ENCODE data around the gene EPB41L2.

DNA sequence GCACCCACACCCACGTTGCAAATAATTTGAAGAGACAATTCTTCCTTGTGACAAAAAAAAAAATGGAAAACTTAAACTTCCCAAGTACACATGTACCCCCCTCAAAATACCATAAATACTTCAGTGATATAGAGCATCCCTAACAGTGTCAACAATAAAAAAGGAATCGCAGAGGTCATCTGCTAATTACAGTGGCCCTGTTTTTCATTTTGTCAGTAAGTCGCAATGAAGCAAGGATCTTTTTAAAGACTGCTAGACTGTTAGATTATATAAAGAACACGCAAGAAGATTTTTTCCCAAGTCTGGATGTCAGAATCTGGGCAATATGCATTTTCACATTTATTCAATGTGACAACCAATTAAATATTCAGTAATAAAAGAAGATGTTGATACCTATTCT, 93.9 kb downstream of the EPB41L2 start:
- TF ChIP-seq, protein P1, sequence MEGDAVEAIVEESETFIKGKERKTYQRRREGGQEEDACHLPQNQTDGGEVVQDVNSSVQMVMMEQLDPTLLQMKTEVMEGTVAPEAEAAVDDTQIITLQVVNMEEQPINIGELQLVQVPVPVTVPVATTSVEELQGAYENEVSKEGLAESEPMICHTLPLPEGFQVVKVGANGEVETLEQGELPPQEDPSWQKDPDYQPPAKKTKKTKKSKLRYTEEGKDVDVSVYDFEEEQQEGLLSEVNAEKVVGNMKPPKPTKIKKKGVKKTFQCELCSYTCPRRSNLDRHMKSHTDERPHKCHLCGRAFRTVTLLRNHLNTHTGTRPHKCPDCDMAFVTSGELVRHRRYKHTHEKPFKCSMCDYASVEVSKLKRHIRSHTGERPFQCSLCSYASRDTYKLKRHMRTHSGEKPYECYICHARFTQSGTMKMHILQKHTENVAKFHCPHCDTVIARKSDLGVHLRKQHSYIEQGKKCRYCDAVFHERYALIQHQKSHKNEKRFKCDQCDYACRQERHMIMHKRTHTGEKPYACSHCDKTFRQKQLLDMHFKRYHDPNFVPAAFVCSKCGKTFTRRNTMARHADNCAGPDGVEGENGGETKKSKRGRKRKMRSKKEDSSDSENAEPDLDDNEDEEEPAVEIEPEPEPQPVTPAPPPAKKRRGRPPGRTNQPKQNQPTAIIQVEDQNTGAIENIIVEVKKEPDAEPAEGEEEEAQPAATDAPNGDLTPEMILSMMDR (IDR thresholded peaks at IDR 0.05): no peak
- no peak for TF ChIP-seq POLR2A (IDR thresholded peaks at IDR 0.05)

Measured in body of pancreas (tissue), 4 donors.